Left ventricle myocardium superior (tissue), 1 donor: ENCODE measurements around the gene MAP2K5. TPM values are rescaled to one million over a fixed set of nuclear protein-coding genes. Genes with fewer than 3 reads are reported as not detected.

Experiments
- ATAC-seq: fragments of 200-7000 bp; cut with Tn5 transposase; one replicate; pipeline ENCODE4 v1.9.1; 2020; ENCODE audit warnings: mild to moderate bottlenecking, moderate library complexity
- DNase-seq: peaks from one replicate; pipeline ENCODE4 v3.0.0-alpha.2; 2020
- intact Hi-C: fragments of 100-400 bp; cut with micrococcal nuclease; formaldehyde crosslinking; loops from one replicate; pipeline ENCODE4 v1.11.0; 2022
- total RNA-seq: library from RNA; stranded (reverse); fragmentation: NEBNext Ultra II Directional; extraction: Animal tissue kit (Norgen Biotek cat#: 25700); gene quantifications from one replicate; pipeline ENCODE4 v1.2.1, GENCODE V29; 2021
- donor health status: DM: no; HTN: yes; CAD: no; lungs with severe emphysema.

Gene MAP2K5
- total RNA-seq, 1 donor from 2014 or later = 22.0 TPM

- intact Hi-C loops = no loop called here
- DNase-seq (no peak), ATAC-seq (peak; percentile 74)
Observed at GRCh38 chr15:67550522-67550921, 8.0 kb downstream of the MAP2K5 start.

GRCh38 chr15:67551207-67551743 lies 8.8 kb downstream of the MAP2K5 start:
- intact Hi-C loops = no loop called here
- DNase-seq (no peak), ATAC-seq (no peak)

- ATAC-seq (no peak), DNase-seq (no peak)
- intact Hi-C loops = no loop called here
Observed at GRCh38 chr15:67554580-67554979, 12.1 kb downstream of the MAP2K5 start.

GRCh38 chr15:67556976-67557570 lies 14.6 kb downstream of the MAP2K5 start:
- no peak for ATAC-seq

GRCh38 chr15:67558502-67558901 lies 16.0 kb downstream of the MAP2K5 start:
- ATAC-seq (no peak), DNase-seq (no peak)
- intact Hi-C loops = no loop called here

More at GRCh38 chr15:67556976-67557570, 14.6 kb downstream of the MAP2K5 start:
- no peak for DNase-seq
- intact Hi-C loops = no loop called here

- ATAC-seq (no peak), DNase-seq (no peak)
- intact Hi-C loops = no loop called here
Observed at GRCh38 chr15:67559158-67559557, 16.7 kb downstream of the MAP2K5 start.

- intact Hi-C loops = no loop called here
- ATAC-seq (no peak), DNase-seq (no peak)
Observed at GRCh38 chr15:67559576-67559975, 17.1 kb downstream of the MAP2K5 start.

GRCh38 chr15:67560320-67560719 lies 17.8 kb downstream of the MAP2K5 start:
- intact Hi-C loops = no loop called here
- ATAC-seq = no peak
- no peak for DNase-seq

GRCh38 chr15:67563092-67563491 lies 20.6 kb downstream of the MAP2K5 start:
- intact Hi-C loops = no loop called here
- ATAC-seq (no peak), DNase-seq (no peak)

- no peak for DNase-seq
- intact Hi-C loops = no loop called here
- ATAC-seq = no peak
Observed at GRCh38 chr15:67564021-67564967, 21.8 kb downstream of the MAP2K5 start.

- no peak for ATAC-seq
- no peak for DNase-seq
- intact Hi-C loops = no loop called here
Observed at GRCh38 chr15:67564968-67565345, 22.5 kb downstream of the MAP2K5 start.

- intact Hi-C loops = no loop called here
- ATAC-seq = peak; percentile 75
- DNase-seq = no peak
Observed at GRCh38 chr15:67569668-67570067, 27.2 kb downstream of the MAP2K5 start.

GRCh38 chr15:67570875-67571647 lies 28.6 kb downstream of the MAP2K5 start:
- no peak for ATAC-seq
- intact Hi-C loops = no loop called here
- no peak for DNase-seq

- ATAC-seq (no peak), DNase-seq (no peak)
- intact Hi-C loops = no loop called here
Observed at GRCh38 chr15:67571648-67572415, 29.3 kb downstream of the MAP2K5 start.

GRCh38 chr15:67573194-67573593 lies 30.7 kb downstream of the MAP2K5 start:
- intact Hi-C loops = no loop called here
- ATAC-seq (no peak), DNase-seq (no peak)

- DNase-seq (no peak), ATAC-seq (peak; percentile 34)
- intact Hi-C loops = no loop called here
Observed at GRCh38 chr15:67575039-67575502, 32.6 kb downstream of the MAP2K5 start.

GRCh38 chr15:67578020-67578600 lies 35.6 kb downstream of the MAP2K5 start:
- DNase-seq = no peak
- no peak for ATAC-seq
- intact Hi-C loops = no loop called here

GRCh38 chr15:67579164-67579563 lies 36.7 kb downstream of the MAP2K5 start:
- no peak for ATAC-seq
- DNase-seq = no peak
- intact Hi-C loops = no loop called here
